Measurements from ENCODE around the gene ARGFX.
A peak's percentile ranks its signal among the peaks of the same experiment; 100 is the strongest.
"Not testable (repeated sequence)": the region's sequence is repeated elsewhere in the genome, so short reads cannot be mapped to it uniquely, and the experiment has no call there.

Gene ARGFX

DNA sequence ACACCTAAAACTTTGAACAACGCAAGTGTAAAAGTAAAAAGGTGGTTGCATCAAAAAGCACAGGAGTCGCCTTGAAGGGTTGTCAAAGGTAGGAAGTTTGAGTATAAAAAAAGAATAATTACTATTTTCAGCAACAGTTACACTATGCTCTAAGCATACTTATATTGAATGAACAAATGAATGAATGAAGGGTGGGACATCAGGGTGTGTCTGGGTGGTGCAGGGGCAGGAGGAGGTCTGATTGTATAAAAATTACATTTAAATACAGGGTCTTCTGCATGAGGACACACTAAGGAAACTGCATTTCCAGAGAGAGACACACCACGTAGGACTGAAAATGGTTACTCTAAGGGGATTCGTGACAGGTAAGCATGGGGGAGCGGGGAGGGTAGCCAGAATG, at the start of gene ARGFX:
ARGFX (plus strand) TSS at position 301 of the 400 bp plus-strand sequence. CDS start 2,765 bp downstream, outside the sequence.
- DNase-seq, result no peak

GRCh38 chr3:121517953-121518655, 49.6 kb upstream of the ARGFX start:
- DNase-seq, result no peak

DNA sequence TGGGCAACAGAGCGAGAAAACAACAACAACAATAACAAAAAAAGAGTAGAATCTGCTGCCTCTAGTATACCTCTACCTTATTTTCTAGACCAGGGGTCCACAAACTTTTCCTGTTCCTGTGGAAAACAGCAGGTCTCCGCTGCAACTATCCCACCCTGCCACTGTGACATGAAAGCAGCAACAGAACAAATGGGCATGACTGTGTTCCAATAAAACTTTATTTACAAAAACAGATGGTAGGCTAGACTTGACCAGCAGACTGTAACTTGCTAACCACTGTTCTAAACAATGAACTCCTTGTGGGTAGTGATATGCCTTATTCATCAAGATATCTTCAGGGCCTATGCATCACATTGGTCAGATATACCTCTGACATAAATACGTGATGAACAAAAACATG, 47.2 kb upstream of the ARGFX start:
- DNase-seq, result no peak

DNA sequence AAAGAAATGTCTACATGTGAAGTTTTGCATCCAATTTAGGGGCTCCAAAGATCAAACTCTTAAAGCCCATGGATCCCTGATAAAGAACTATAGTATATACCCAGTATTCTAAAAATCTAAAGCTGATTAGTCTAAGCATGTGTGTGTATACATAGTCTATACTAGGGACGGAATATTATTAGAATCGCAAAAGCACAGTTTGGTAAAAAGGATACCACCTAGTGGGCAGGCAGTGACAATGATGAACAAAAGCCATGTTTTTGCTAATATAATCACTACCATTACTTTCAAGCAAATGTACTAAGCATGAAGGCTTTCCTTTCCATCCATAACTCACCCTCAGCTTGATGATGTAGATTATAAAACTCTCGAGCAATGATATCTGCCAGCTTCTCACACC, 38.4 kb upstream of the ARGFX start:
- DNase-seq, result no peak

- no peak for DNase-seq
Observed at GRCh38 chr3:121531269-121531668, 36.5 kb upstream of the ARGFX start.

DNA sequence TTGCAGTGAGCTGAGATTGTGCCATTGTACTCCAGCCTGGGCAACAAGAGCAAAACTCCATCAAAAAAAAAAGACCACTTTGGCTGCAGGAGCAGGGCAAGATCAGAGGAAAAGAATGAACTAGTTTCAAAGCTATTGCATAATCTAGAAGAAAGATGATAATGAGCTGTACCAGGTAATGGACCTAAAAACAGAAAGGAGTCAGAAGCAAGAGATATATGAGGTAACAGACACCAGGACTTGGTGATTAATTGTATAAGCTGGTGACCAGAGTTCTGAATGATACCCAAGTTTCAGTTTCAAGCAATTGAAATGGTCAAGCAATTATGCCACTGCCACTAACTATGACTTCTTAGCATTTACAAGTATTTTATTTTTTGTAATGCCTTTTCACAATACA, 24.8 kb upstream of the ARGFX start:
- DNase-seq, result no peak

GRCh38 chr3:121545049-121545573, 22.6 kb upstream of the ARGFX start:
- no peak for DNase-seq

DNA sequence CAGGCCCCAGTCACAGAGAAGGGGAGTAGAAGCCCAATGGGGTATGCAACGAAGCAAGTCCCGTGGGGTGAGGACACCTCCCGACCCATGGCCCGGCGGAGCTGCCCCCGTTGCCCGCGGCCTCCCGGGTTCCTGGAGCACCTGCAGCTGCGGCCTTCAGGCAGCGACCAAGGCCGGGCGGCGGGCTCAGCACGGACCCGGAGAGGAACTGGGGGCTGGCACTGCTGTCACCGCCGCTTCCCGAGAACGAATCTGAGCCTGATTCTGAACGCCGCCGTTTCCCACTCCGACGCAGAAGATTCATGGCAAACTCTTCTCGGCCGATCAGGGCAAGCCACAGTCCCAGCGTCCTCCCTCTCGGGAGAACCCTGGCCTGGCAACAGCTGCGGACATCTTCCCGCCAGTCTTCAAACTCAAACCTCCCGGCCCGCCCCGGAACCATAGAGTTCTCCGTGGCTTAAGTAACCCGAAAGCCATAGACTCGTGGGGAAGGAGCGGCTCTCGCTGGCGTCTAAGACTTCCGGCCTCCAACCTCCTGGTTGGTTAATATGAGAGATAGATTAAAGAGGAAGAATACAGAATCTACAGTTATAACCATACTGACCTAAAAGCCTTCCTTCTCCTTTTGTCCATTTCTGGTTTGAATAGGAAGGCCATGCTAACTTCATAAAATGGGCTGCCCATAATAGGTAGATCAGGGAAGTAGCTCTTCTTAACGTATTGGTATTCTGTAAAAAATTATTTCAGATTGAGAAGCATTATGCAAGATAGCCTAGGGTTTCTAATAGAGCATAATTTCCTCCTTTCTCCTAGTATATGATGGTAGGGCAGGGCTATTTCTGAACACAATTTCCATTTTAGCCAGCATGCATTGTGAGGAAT, 21.9 kb upstream of the ARGFX start, which contains the start of gene POLQ:
POLQ (minus strand) TSS at position 415 of the 882 bp plus-strand sequence; CDS start at position 304, 111 bp downstream.
- peak; percentile 92 for DNase-seq

DNA sequence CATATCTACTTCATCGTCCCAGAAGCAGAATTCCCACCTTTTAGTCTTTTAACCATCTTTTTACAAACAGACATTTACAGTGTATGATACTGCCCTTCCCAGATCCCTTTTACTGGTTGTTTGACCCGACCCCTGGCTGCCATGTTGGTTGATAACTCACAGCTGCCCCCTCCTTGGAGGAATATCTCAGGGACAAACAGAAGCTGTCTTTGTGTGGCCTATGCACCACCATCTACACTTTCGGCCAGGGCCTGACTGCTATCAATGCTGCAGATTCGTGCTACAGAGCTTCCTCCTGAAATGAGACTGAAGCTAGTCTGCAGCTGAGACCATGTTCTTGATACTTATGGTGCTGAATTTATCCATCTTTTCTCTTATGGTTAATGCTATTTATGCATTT, 15.4 kb upstream of the ARGFX start:
- no peak for DNase-seq

- no peak for DNase-seq
Observed at GRCh38 chr3:121552797-121553196, 15.0 kb upstream of the ARGFX start.

DNA sequence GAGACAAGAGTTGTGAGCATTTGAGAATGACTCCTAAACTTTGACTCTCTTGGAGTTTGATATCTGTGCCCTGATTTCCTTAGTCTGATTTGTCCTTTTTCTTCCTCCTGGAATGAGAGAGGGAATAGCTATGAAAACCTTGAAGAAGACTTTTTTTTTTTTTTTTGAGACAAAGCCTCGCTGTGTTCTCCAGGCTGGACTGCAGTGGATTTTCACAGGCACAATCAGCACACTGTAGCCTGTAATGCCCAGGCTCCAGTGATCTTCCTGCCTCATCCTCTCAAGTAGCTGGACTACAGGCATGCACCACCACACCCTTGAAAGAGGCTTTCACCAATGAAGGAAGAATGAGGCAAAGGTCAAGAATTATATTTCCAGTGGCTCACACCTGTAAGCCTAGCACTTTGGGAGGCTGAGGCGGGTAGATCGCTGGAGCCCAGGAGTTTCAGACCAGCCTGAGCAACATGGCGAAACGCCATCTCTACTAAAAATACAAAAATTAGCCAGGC, 10.3 kb upstream of the ARGFX start:
- DNase-seq, result no peak

DNA sequence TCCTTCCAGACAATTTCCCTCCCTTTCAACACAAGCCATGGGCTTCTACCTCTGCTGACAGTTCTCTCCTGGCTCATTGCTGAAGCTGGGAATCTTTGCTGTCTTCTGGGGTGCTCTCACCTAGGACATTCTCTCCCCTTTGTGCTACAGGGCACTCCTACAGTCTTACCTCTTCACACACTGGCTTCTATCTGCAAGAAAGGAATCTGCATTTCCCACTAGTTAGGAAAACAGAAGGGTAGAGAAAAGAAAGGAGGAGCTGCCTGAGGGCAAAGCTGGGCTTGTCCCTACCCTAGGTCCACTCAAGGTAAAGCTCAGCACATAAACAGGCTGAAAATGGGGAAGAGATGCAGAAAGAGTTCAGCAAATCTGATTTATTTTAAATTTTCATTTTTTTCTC, 5.6 kb upstream of the ARGFX start:
- no peak for DNase-seq

GRCh38 chr3:121566773-121567172, 976 bp upstream of the ARGFX start:
- DNase-seq, result no peak

DNA sequence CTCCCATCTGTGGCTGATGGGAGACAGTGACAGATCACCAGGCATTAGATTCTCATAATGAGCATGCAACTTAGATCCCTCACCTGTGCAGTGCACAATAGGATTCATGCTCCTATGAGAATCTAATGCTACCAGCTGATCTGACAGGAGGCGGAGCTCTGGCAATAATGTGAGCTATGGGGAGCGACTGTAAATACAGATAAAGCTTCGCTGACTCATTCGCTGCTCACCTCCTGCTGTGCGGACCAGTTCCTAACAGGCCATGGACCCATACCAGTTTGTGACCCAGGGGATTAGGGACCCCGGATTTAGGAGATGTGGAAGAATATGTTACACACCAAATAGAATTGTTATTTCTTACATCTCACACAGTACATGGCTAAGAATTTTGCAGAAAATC, 6.7 kb downstream of the ARGFX start:
- DNase-seq, result no peak

DNA sequence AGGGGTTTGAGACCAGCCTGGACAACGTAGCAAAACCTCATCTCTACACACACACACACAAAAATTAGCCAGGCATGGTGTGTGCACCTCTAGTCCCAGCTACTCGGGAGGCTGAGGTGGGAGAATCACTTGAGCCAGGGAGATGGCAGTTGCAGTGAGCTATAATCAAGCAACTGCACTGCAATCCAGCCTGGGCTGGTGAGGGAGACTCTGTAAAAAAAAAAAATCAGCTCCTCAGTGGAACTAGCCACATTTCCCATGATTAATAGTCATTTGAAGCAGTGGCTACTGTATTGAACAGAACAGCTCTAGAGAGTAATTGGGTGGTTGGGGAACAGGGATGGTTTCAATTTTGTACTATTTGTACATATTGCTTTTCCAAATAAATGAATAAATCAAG, 13.9 kb downstream of the ARGFX start:
- DNase-seq, result no peak

DNA sequence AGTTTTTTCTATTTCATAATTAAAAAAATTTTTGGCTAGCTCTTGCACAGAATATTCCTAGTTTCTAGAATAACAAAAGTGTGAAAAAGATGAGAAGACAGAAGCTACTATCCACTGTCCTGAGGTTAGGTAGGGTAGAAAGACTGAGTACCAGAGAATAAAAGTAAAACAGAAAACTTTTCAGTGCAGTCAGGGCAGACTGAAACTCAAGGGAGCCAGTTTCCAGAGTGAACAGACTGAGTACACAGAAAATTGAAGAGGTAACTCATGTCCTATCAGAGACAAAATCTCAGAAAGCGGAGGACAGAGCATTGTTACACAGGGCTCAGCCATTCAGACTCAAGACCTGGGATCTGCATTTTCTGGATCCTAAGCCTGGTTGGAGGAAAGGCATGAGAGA, 16.7 kb downstream of the ARGFX start:
- no peak for DNase-seq

- no peak for DNase-seq
Observed at GRCh38 chr3:121592856-121593702, 25.3 kb downstream of the ARGFX start, which contains the start of gene FBXO40. FBXO40 (plus strand) TSS chr3:121593379; CDS start chr3:121620576, 27,197 bp downstream.

DNA sequence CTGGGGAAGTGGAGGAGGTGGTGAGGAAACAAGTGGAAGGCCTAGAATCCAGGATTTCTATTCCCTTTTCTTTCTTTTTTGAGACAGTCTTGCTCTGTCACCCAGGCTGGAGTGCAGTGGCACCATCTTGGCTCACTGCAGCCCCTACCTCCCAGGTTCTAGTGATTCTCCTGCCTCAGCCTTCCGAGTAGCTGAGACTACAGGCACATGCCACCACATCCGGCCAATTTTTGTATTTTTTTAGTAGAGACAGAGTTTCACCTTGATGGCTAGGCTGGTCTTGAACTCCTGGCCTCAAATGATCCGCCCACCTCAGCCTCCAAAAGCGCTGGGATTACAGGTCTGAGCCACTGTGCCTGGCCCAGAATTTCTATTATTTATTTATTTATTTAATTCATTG, 26.1 kb downstream of the ARGFX start:
- not testable (repeated sequence) for DNase-seq

GRCh38 chr3:121594850-121595249, 27.1 kb downstream of the ARGFX start:
- DNase-seq, result no peak

- DNase-seq, result no peak
Observed at GRCh38 chr3:121595765-121596406, 28.1 kb downstream of the ARGFX start.

DNA sequence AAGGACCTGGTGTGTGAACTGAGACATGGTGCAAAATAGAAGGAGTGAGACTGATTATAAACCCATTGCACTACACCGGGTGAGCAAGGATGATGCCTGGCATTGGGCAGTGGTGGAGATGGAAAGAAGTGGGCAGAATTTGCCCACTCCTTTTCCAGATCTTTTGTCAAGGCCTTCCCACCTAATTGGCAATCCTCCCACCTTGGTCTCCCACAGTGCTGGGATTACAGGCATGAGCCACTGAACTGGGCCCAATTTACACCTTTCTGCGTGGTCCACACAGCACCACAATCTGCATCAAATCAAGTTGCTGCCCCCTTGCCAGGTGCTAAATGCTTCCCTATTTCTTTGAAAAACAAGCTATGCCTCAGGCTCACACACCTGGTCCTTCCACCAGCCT, 30.8 kb downstream of the ARGFX start:
- no peak for DNase-seq

GRCh38 chr3:121599900-121600299, 32.2 kb downstream of the ARGFX start:
- not testable (repeated sequence) for DNase-seq
